ENCODE results near the gene ZWILCH.

DNA sequence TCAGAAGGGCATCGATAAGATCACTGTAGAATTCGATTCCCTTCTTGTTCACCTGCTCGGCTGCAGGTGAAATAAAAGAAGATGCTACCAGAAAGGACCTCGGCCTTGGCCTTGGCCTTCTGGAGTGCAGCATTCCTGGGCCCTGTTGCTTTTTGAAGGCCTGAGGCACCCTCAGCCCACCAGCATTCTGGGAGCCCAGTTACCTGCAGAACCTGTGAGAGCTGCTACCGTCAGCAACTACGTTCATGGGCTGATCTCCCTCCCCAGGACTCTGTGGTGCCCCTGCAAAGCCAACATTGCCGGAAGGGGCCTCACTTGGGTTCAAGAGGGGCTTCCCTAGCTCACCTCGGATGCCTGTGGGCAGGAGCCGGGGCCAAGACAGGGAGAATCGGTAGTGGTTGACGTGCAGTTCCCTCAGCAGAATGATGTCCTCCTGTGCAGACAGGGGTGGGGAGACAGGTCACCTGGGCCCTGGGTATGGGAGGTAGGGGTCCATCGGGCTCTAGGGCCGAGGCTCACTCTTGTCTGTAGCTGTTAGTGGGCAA is 58.5 kb downstream of the ZWILCH start:
- TF ChIP-seq CTCF (IDR thresholded peaks at IDR 0.05) (no peak), POLR2A (IDR thresholded peaks at IDR 0.05) (no peak), POLR2AphosphoS5 (IDR thresholded peaks at IDR 0.05) (no peak)
